Gastrocnemius medialis (tissue), 4 donors: Measurements from ENCODE around the gene TJP3.

Source experiments
- POLR2A ChIP-seq, 2 donors: fragments of 450-650 bp; IDR thresholded peaks; one replicate each; pipeline ENCODE4 v1.6.1; 2017; ENCODE audit warnings: antibody characterized with exemption in 2 of 2, mild to moderate bottlenecking in 2 of 2, moderate library complexity in 2 of 2
- TF ChIP-seq, protein P1 (sequence below), 5 experiments: fragments of 450-650 bp in 3 of 5; fragments of 200-600 bp in 2 of 5; sonication (generic) in 2 of 5; IDR thresholded peaks in 4 of 5; conservative IDR thresholded peaks in 1 of 5; 1 replicate in 4 of 5; 2 replicates in 1 of 5; pipeline ENCODE4 v1.5.1; 2016 to 2019; ENCODE audit warnings: antibody characterized with exemption in 5 of 5, mild to moderate bottlenecking in 3 of 5, moderate library complexity in 3 of 5

DNA sequence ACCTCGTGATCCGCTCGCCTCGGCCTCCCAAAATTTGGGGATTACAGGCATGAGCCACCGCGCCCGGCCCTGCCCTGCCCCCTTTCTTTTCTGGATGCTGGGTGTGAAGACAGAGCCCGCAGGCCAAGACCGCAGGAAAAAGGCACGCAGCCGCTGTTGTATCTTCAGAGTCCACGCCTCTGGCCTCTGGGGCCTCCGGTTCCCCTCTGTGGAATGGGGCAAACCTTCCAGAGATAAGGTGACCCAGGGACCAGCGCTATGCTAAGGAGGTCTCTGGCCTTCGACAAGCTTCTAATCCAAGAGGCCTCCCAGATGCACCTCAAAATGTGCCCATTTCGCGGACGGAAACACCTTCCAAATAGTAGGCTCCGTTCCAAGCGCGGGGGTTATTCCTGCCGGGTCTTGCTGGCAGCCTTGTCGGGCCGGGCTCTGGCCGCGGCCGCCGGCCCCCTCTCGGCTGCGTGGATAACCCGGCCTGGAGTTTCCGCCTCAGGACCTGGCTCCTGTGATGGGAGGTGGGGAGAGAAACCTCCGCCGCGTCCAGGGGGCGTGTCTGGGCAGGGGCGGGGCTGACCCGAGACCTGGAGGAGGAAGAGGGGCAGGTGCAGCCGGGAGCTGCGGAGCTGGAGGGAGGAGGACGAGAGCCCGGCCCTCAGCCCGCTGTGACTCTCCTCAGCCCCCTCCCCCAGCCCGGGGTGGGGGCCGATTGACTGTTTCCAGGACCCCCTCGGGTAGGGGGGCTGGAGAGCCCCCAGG is 13.1 kb downstream of the TJP3 start:
- TF ChIP-seq, protein P1, sequence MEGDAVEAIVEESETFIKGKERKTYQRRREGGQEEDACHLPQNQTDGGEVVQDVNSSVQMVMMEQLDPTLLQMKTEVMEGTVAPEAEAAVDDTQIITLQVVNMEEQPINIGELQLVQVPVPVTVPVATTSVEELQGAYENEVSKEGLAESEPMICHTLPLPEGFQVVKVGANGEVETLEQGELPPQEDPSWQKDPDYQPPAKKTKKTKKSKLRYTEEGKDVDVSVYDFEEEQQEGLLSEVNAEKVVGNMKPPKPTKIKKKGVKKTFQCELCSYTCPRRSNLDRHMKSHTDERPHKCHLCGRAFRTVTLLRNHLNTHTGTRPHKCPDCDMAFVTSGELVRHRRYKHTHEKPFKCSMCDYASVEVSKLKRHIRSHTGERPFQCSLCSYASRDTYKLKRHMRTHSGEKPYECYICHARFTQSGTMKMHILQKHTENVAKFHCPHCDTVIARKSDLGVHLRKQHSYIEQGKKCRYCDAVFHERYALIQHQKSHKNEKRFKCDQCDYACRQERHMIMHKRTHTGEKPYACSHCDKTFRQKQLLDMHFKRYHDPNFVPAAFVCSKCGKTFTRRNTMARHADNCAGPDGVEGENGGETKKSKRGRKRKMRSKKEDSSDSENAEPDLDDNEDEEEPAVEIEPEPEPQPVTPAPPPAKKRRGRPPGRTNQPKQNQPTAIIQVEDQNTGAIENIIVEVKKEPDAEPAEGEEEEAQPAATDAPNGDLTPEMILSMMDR (IDR thresholded peaks at IDR 0.05 in 4 of 5, conservative IDR thresholded peaks at IDR 0.05 in 1 of 5), result no peak
- no peak for TF ChIP-seq POLR2A (IDR thresholded peaks at IDR 0.05)
